HPDE6-E6E7 (cell line): ENCODE measurements around the gene CHSY1.

Experiments used
- DNase-seq: peaks from one replicate; pipeline ENCODE4 v3.0.0; 2011; ENCODE audit warnings: missing footprints; ENCODE audit errors: extremely low spot score

CHSY1 gene

GRCh38 chr15:101171954-101172353 lies 79.9 kb downstream of the CHSY1 start:
- no peak for DNase-seq

- DNase-seq = peak; percentile 32
These were observed 81.1 kb downstream of the CHSY1 start for GRCh38 chr15:101170568-101171350.

- no peak for DNase-seq
These were observed 82.3 kb downstream of the CHSY1 start for GRCh38 chr15:101169495-101170071.

GRCh38 chr15:101168898-101169494 lies 82.9 kb downstream of the CHSY1 start:
- DNase-seq = no peak

- DNase-seq = no peak
These were observed 83.4 kb downstream of the CHSY1 start for GRCh38 chr15:101168463-101168824.

GRCh38 chr15:101167753-101168462 lies 83.9 kb downstream of the CHSY1 start:
- DNase-seq = peak; percentile 67

- DNase-seq = no peak
These were observed 84.5 kb downstream of the CHSY1 start for GRCh38 chr15:101167411-101167752.

GRCh38 chr15:101165905-101166471 lies 85.9 kb downstream of the CHSY1 start:
- DNase-seq = no peak

GRCh38 chr15:101162701-101163483 lies 89.0 kb downstream of the CHSY1 start:
- no peak for DNase-seq

GRCh38 chr15:101161656-101162055 lies 90.2 kb downstream of the CHSY1 start:
- DNase-seq = no peak

- no peak for DNase-seq
These were observed 91.7 kb downstream of the CHSY1 start for GRCh38 chr15:101159936-101160815.

GRCh38 chr15:101159096-101159935 lies 92.5 kb downstream of the CHSY1 start:
- no peak for DNase-seq

- no peak for DNase-seq
These were observed 93.4 kb downstream of the CHSY1 start for GRCh38 chr15:101158166-101159095.

- DNase-seq = no peak
These were observed 94.1 kb downstream of the CHSY1 start for GRCh38 chr15:101157721-101158120.

- no peak for DNase-seq
These were observed 95.2 kb downstream of the CHSY1 start for GRCh38 chr15:101156509-101157159.

- no peak for DNase-seq
These were observed 95.8 kb downstream of the CHSY1 start for GRCh38 chr15:101156061-101156460.

GRCh38 chr15:101153801-101154656 lies 97.8 kb downstream of the CHSY1 start:
- DNase-seq = no peak
